H1 (cell line): Measurements from ENCODE around the gene SRPRB. TPM values are rescaled to one million over a fixed set of nuclear protein-coding genes. Genes with fewer than 3 reads are reported as not detected.

Experiments used
- CTCF ChIA-PET: fragments of 300-600 bp; sonication (Branson Sonifier 250); formaldehyde crosslinking; loops from one replicate; lab custom pipeline; 2021; ENCODE audit not compliant: partially characterized antibody; lab: Charles Lee
- POLR2A ChIA-PET: fragments of 300-600 bp; sonication (Branson Sonifier 250); formaldehyde crosslinking; loops from one replicate; lab custom pipeline; 2021; ENCODE audit warnings: inconsistent platforms; ENCODE audit not compliant: partially characterized antibody; lab: Charles Lee
- DNase-seq, 2 experiments: peaks; one replicate each; pipeline versions ENCODE4 v3.0.0 to v3.0.0-alpha.2; 2010 to 2022; ENCODE audit warnings: low spot score in 2 of 2, low read depth in 1 of 2, mixed read lengths in 1 of 2
- FAIRE-seq: peaks from 2 replicates; lab custom pipeline; 2011; peaks lifted over from hg19 to GRCh38; lab: Jason Lieb, UNC
- H2AFZ ChIP-seq: 2 replicates; pipeline ENCODE4 v1.8.1; 2012; ENCODE audit warnings: low read length, inconsistent platforms
- H2AK5ac ChIP-seq: 2 replicates; pipeline ENCODE4 v1.6.1; 2013; ENCODE audit warnings: low read depth, low read length
- H2BK120ac ChIP-seq: replicated peaks from 2 replicates; pipeline ENCODE3; 2013; ENCODE audit warnings: low read depth, low read length, inconsistent platforms
- H2BK12ac ChIP-seq: 2 replicates; pipeline ENCODE4 v1.6.1; 2013; ENCODE audit warnings: low read depth, low read length
- H2BK15ac ChIP-seq: 2 replicates; pipeline ENCODE4 v1.6.1; 2013; ENCODE audit warnings: low read length
- H2BK20ac ChIP-seq: 2 replicates; pipeline ENCODE4 v1.6.1; 2013; ENCODE audit warnings: low read length
- H2BK5ac ChIP-seq: 2 replicates; pipeline ENCODE4 v1.6.1; 2013; ENCODE audit warnings: low read depth, low read length
- H3K14ac ChIP-seq: 2 replicates; pipeline ENCODE4 v1.6.1; 2013; ENCODE audit warnings: inconsistent platforms; ENCODE audit not compliant: insufficient read length
- H3K18ac ChIP-seq: 2 replicates; pipeline ENCODE4 v1.6.1; 2013; ENCODE audit warnings: low read length; ENCODE audit errors: extremely low read depth
- H3K23ac ChIP-seq: 2 replicates; pipeline ENCODE4 v1.6.1; 2013; ENCODE audit warnings: inconsistent platforms; ENCODE audit not compliant: insufficient read length
- H3K23me2 ChIP-seq: 2 replicates; pipeline ENCODE4 v1.6.1; 2013; ENCODE audit warnings: low read depth, low read length
- H3K27ac ChIP-seq: 2 replicates; pipeline ENCODE4 v1.6.1; 2011; ENCODE audit warnings: low read depth, low read length, inconsistent platforms
- H3K27me3 ChIP-seq, 4 experiments: replicated peaks in 1 of 4; 1 replicate in 1 of 4; 2 replicates in 3 of 4; pipeline versions ENCODE4 v1.6.1 to v1.8.1; 2011 to 2013; ENCODE audit warnings: low read length in 3 of 4, mild to moderate bottlenecking in 3 of 4, inconsistent platforms in 2 of 4, mixed read lengths in 2 of 4, moderate library complexity in 1 of 4; ENCODE audit not compliant: control insufficient read depth in 3 of 4, insufficient read depth in 3 of 4; ENCODE audit errors: extremely low read depth in 1 of 4
- H3K36me3 ChIP-seq, 4 experiments: 2 replicates each; pipeline versions ENCODE4 v1.6.1 to v1.8.1; 2011 to 2013; ENCODE audit warnings: mild to moderate bottlenecking in 4 of 4, low read length in 3 of 4, moderate library complexity in 2 of 4, control low read depth in 1 of 4, inconsistent platforms in 1 of 4; ENCODE audit not compliant: insufficient read depth in 4 of 4, control insufficient read depth in 2 of 4
- H3K4ac ChIP-seq: replicated peaks from 2 replicates; pipeline ENCODE3; 2013; ENCODE audit warnings: low read length, low read depth, mixed read lengths, inconsistent platforms; ENCODE audit not compliant: insufficient read length
- H3K4me1 ChIP-seq, 4 experiments: replicated peaks in 1 of 4; 1 replicate in 1 of 4; 2 replicates in 3 of 4; pipeline versions ENCODE4 v1.6.1 to v1.8.1; 2011 to 2013; ENCODE audit warnings: low read length in 3 of 4, inconsistent platforms in 2 of 4, mixed read lengths in 1 of 4; ENCODE audit not compliant: insufficient read depth in 4 of 4, control insufficient read depth in 3 of 4
- H3K4me2 ChIP-seq, 2 experiments: 2 replicates each; pipeline versions ENCODE4 v1.6.1 to v1.8.1; 2011 to 2013; ENCODE audit warnings: low read depth in 2 of 2, low read length in 2 of 2, control low read depth in 1 of 2, inconsistent platforms in 1 of 2, mild to moderate bottlenecking in 1 of 2; ENCODE audit not compliant: insufficient read depth in 1 of 2
- H3K4me3 ChIP-seq, 4 experiments: fragments of 200-600, 300-600 bp in 1 of 4; sonication (generic), shearing (Covaris generic), sonication (Bioruptor Twin) in 1 of 4; 2 replicates each; pipeline versions ENCODE4 v1.5.1 to v1.8.1; 2011 to 2016; ENCODE audit warnings: low read length in 4 of 4, low read depth in 3 of 4, control low read depth in 2 of 4, inconsistent platforms in 2 of 4, mild to moderate bottlenecking in 2 of 4, mixed read lengths in 1 of 4, moderate library complexity in 1 of 4; ENCODE audit not compliant: insufficient read depth in 2 of 4; ENCODE audit errors: extremely low read depth in 1 of 4
- H3K56ac ChIP-seq: replicated peaks from 2 replicates; pipeline ENCODE3; 2013; ENCODE audit warnings: low read depth, mild to moderate bottlenecking, mixed read lengths, low read length, inconsistent platforms; ENCODE audit not compliant: insufficient read length
- H3K79me1 ChIP-seq: 2 replicates; pipeline ENCODE4 v1.6.1; 2013; ENCODE audit warnings: low read depth, low read length, control low read depth
- H3K79me2 ChIP-seq, 2 experiments: 2 replicates each; pipeline versions ENCODE4 v1.6.1 to v1.8.1; 2012 to 2013; ENCODE audit warnings: low read length in 2 of 2, mild to moderate bottlenecking in 2 of 2, inconsistent platforms in 1 of 2; ENCODE audit not compliant: insufficient read depth in 2 of 2, control insufficient read depth in 1 of 2
- H3K9ac ChIP-seq, 4 experiments: replicated peaks in 1 of 4; 1 replicate in 1 of 4; 2 replicates in 3 of 4; pipeline versions ENCODE4 v1.6.1 to v1.8.1; 2011 to 2013; ENCODE audit warnings: low read depth in 3 of 4, low read length in 3 of 4, control low read depth in 2 of 4, mild to moderate bottlenecking in 2 of 4, moderate library complexity in 2 of 4, inconsistent platforms in 1 of 4; ENCODE audit errors: extremely low read depth in 1 of 4
- H3K9me3 ChIP-seq, 2 experiments: 2 replicates each; pipeline versions ENCODE4 v1.6.1 to v1.8.1; 2012 to 2013; ENCODE audit warnings: mild to moderate bottlenecking in 2 of 2, moderate library complexity in 2 of 2, control low read depth in 1 of 2, inconsistent platforms in 1 of 2, low read depth in 1 of 2, low read length in 1 of 2, mixed read lengths in 1 of 2; ENCODE audit not compliant: insufficient read depth in 2 of 2
- H4K20me1 ChIP-seq, 2 experiments: replicated peaks in 1 of 2; 2 replicates each; pipeline versions ENCODE3 to v1.8.1; 2011 to 2013; ENCODE audit warnings: inconsistent platforms in 2 of 2, low read length in 2 of 2, mild to moderate bottlenecking in 1 of 2; ENCODE audit not compliant: insufficient read depth in 2 of 2, control insufficient read depth in 1 of 2
- H4K5ac ChIP-seq: 2 replicates; pipeline ENCODE4 v1.6.1; 2013; ENCODE audit warnings: low read length, low read depth, mixed read lengths, inconsistent platforms; ENCODE audit not compliant: insufficient read length
- H4K8ac ChIP-seq: 2 replicates; pipeline ENCODE4 v1.8.0; 2013; ENCODE audit warnings: mild to moderate bottlenecking, moderate library complexity, low read length, inconsistent platforms; ENCODE audit not compliant: insufficient read depth; ENCODE audit errors: extremely low read depth
- H4K91ac ChIP-seq: replicated peaks from 2 replicates; pipeline ENCODE3; 2013; ENCODE audit warnings: low read length, mixed read lengths, inconsistent platforms; ENCODE audit not compliant: insufficient read length
- CEBPB ChIP-seq: IDR thresholded peaks from 2 replicates; pipeline ENCODE4 v1.6.1; 2012; ENCODE audit warnings: low read depth, low read length
- CHD1 ChIP-seq: IDR thresholded peaks from 2 replicates; pipeline ENCODE4 v1.6.1; 2012; ENCODE audit warnings: low read depth, low read length, improper control_type of control experiment
- CREB1 ChIP-seq: IDR thresholded peaks from 2 replicates; pipeline ENCODE4 v1.6.1; 2012; ENCODE audit warnings: inconsistent platforms
- HDAC6 ChIP-seq: IDR thresholded peaks from one replicate; pipeline ENCODE4 v1.7.1; 2012; ENCODE audit warnings: low read depth, mild to moderate bottlenecking, inconsistent platforms, low read length, moderate library complexity
- JUND ChIP-seq: IDR thresholded peaks from 2 replicates; pipeline ENCODE4 v1.6.1; 2011; ENCODE audit warnings: mild to moderate bottlenecking, improper control_type of control experiment, low read length
- NRF1 ChIP-seq: IDR thresholded peaks from 2 replicates; pipeline ENCODE4 v1.6.1; 2011; ENCODE audit warnings: mild to moderate bottlenecking, low read depth, low read length, improper control_type of control experiment
- POLR2A ChIP-seq, 2 experiments: IDR thresholded peaks; 1 replicate in 1 of 2; 2 replicates in 1 of 2; pipeline ENCODE4 v1.6.1; 2011; ENCODE audit warnings: low read depth in 2 of 2, low read length in 2 of 2, mild to moderate bottlenecking in 2 of 2; ENCODE audit errors: control extremely low read depth in 1 of 2
- POLR2AphosphoS5 ChIP-seq: IDR thresholded peaks from 2 replicates; pipeline ENCODE4 v1.6.1; 2011; ENCODE audit warnings: low read depth, low read length
- SIRT6 ChIP-seq: IDR thresholded peaks from one replicate; pipeline ENCODE4 v1.7.1; 2012; ENCODE audit warnings: low read length, inconsistent platforms
- SUZ12 ChIP-seq: fragments of 200-600 bp; sonication (generic); IDR thresholded peaks from 2 replicates; pipeline ENCODE4 v1.6.1; 2012; ENCODE audit warnings: mild to moderate bottlenecking, inconsistent platforms, low read length, moderate library complexity, mixed read lengths
- USF2 ChIP-seq: IDR thresholded peaks from 2 replicates; pipeline ENCODE4 v1.6.1; 2011; ENCODE audit warnings: low read length, improper control_type of control experiment
- WGBS, 2 experiments: shearing (Covaris generic) in 1 of 2; methylation state at CpG; one replicate each; pipeline versions ENCODE4 v1.1.6 to v1.1.7; 2013 to 2015; ENCODE audit warnings: low lambda C conversion rate in 2 of 2, mixed read lengths in 2 of 2, inconsistent platforms in 1 of 2, low coverage in 1 of 2, missing lambda C conversion rate in 1 of 2; ENCODE audit not compliant: insufficient replicate concordance in 2 of 2, insufficient coverage in 1 of 2, insufficient read length in 1 of 2; ENCODE audit errors: extremely low coverage in 1 of 2, missing lambda C conversion rate in 1 of 2; 5-methylcytosine and 5-hydroxymethylcytosine counted together
- polyA plus RNA-seq, 7 experiments: library from polyadenylated mRNA; depleted of rRNA in 3 of 7; stranded (reverse) in 5 of 7; unstranded in 2 of 7; fragments of >200 nt in 5 of 7; fragments of 200-250 nt in 2 of 7; gene quantifications; 1 replicate in 5 of 7; 2 replicates in 1 of 7; 4 replicates in 1 of 7; pipeline versions ENCODE4 v1.2.1 to v1.2.3, GENCODE V29; 2011 to 2013; ENCODE audit warnings: missing spikeins in 2 of 7, mixed read lengths in 2 of 7
- total RNA-seq: library from RNA; stranded (reverse); fragmentation: NEBNext Ultra II Directional; extraction: Animal tissue kit (Norgen Biotek cat#: 25700); gene quantifications from 2 replicates; pipeline ENCODE4 v1.2.1, GENCODE V29; 2021
- TF ChIP-seq, protein P1 (sequence below), 3 experiments: IDR thresholded peaks; 1 replicate in 2 of 3; 2 replicates in 1 of 3; pipeline versions ENCODE4 v1.5.1 to v1.6.1; 2011; ENCODE audit warnings: low read length in 3 of 3, mild to moderate bottlenecking in 3 of 3, inconsistent platforms in 2 of 3, low read depth in 1 of 3, moderate library complexity in 1 of 3; ENCODE audit not compliant: insufficient read depth in 1 of 3; ENCODE audit errors: control extremely low read depth in 1 of 3

Gene SRPRB
- total and polyA plus RNA-seq, 2 of the 8 experiments (the other 6 are each of a cell fraction or from before 2014, with no cell fraction given), result 15.9 to 49.8 TPM

- H3K4ac ChIP-seq, result no peak overlapping the region
- no peaks in the 10 kb centered on the region for H3K79me1 ChIP-seq
- peaks cover 0 to 8% (median 0%) of the 10 kb centered on the region in 4 experiments; a peak in 2 of 7 replicates for H3K4me1 ChIP-seq
- no peak overlapping the region for H3K4me2 ChIP-seq
- H4K5ac ChIP-seq, result no peak overlapping the region
- CTCF ChIA-PET, result interaction anchor here (0.9 to 1.8 kb wide), 5 partner anchors 11 to 34 kb away, joined by 3 to 6 read pairs (median 3); no protein-coding TSS in a partner anchor
- H3K36me3 ChIP-seq, result no peaks in the 10 kb centered on the region
- DNase-seq (no peak), FAIRE-seq (no peak)
- no peak overlapping the region for H2BK20ac ChIP-seq
- POLR2A ChIA-PET, result interaction anchor here (1.3 to 1.7 kb wide), 2 partner anchors 26 to 30 kb away, joined by 3 read pairs; no protein-coding TSS in a partner anchor
- H4K8ac ChIP-seq, result no peak overlapping the region
- H2AK5ac ChIP-seq, result no peak overlapping the region
- H3K4me3 ChIP-seq, result no peak overlapping the region
- H2AFZ ChIP-seq, result no peak overlapping the region
- WGBS, 2 experiments, result 95% methylated on average over 2 of the region's 2 CpGs; no CpG with 5 or more reads in 1 of the 2 experiments
- no peak overlapping the region for H3K27ac ChIP-seq
- no peak overlapping the region for H2BK120ac ChIP-seq
- H2BK5ac ChIP-seq, result no peak overlapping the region
- no peaks in the 10 kb centered on the region for H3K27me3 ChIP-seq
- H4K20me1 ChIP-seq, result no peaks in the 10 kb centered on the region
- no peak overlapping the region for H3K9ac ChIP-seq
- no peak overlapping the region for H3K14ac ChIP-seq
- H3K79me2 ChIP-seq, result no peaks in the 10 kb centered on the region
- H3K56ac ChIP-seq, result no peak overlapping the region
- no peak overlapping the region for H4K91ac ChIP-seq
- H3K18ac ChIP-seq, result no peak overlapping the region
- no peak overlapping the region for H2BK15ac ChIP-seq
- no peak overlapping the region for H2BK12ac ChIP-seq
- no peak overlapping the region for H3K23ac ChIP-seq
- no peaks in the 10 kb centered on the region for H3K9me3 ChIP-seq
- H3K23me2 ChIP-seq, result no peaks in the 10 kb centered on the region; the same call in 1 of the 2 replicates
- no peak for TF ChIP-seq CHD1
- no peak for TF ChIP-seq SIRT6
- TF ChIP-seq, protein P1, sequence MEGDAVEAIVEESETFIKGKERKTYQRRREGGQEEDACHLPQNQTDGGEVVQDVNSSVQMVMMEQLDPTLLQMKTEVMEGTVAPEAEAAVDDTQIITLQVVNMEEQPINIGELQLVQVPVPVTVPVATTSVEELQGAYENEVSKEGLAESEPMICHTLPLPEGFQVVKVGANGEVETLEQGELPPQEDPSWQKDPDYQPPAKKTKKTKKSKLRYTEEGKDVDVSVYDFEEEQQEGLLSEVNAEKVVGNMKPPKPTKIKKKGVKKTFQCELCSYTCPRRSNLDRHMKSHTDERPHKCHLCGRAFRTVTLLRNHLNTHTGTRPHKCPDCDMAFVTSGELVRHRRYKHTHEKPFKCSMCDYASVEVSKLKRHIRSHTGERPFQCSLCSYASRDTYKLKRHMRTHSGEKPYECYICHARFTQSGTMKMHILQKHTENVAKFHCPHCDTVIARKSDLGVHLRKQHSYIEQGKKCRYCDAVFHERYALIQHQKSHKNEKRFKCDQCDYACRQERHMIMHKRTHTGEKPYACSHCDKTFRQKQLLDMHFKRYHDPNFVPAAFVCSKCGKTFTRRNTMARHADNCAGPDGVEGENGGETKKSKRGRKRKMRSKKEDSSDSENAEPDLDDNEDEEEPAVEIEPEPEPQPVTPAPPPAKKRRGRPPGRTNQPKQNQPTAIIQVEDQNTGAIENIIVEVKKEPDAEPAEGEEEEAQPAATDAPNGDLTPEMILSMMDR (IDR thresholded peaks at IDR 0.05; ENCODE audit: control extremely low read depth in 1 of 3, insufficient read depth in 1 of 3, low read depth in 1 of 3, low read length in 3 of 3), result no peak
- TF ChIP-seq JUND, result no peak
- TF ChIP-seq POLR2A (IDR thresholded peaks at IDR 0.05; ENCODE audit: control extremely low read depth in 1 of 2, low read depth in 2 of 2, low read length in 2 of 2), result no peak
- no peak for TF ChIP-seq POLR2AphosphoS5
- no peak for TF ChIP-seq NRF1
- no peak for TF ChIP-seq USF2
- TF ChIP-seq HDAC6, result no peak
- no peak for TF ChIP-seq SUZ12
- TF ChIP-seq CREB1, result no peak
- no peak for TF ChIP-seq CEBPB
Observed at GRCh38 chr3:133853925-133854227, 48.3 kb downstream of the SRPRB start.
